IPS-18a (cell line): Measurements from ENCODE around the gene OSBPL1A.

Experiments used
- H3K27ac ChIP-seq: one replicate; pipeline ENCODE4 v1.5.1; 2013; ENCODE audit warnings: low read length
- H3K27me3 ChIP-seq: one replicate; pipeline ENCODE4 v1.6.1; 2013; ENCODE audit warnings: mild to moderate bottlenecking, low read length; ENCODE audit not compliant: control insufficient read depth, insufficient read depth
- H3K36me3 ChIP-seq: one replicate; pipeline ENCODE4 v1.6.1; 2013; ENCODE audit warnings: low read depth, low read length; ENCODE audit not compliant: control insufficient read depth
- H3K4me1 ChIP-seq: one replicate; pipeline ENCODE4 v1.6.1; 2013; ENCODE audit warnings: low read depth, low read length; ENCODE audit not compliant: control insufficient read depth
- H3K4me3 ChIP-seq: one replicate; pipeline ENCODE4 v1.5.1; 2013; ENCODE audit warnings: low read length
- H3K9ac ChIP-seq: one replicate; pipeline ENCODE4 v1.6.1; 2013; ENCODE audit warnings: mild to moderate bottlenecking, low read length, moderate library complexity
- H3K9me3 ChIP-seq: one replicate; pipeline ENCODE4 v1.6.1; 2013; ENCODE audit warnings: low read depth, low read length; ENCODE audit not compliant: control insufficient read depth

Gene OSBPL1A

GRCh38 chr18:24276994-24277393, 120.6 kb downstream of the OSBPL1A start:
- H3K9me3 ChIP-seq = no peaks in the 10 kb centered on the region
- H3K27me3 ChIP-seq = no peaks in the 10 kb centered on the region
- peaks cover 4% of the 10 kb centered on the region for H3K4me1 ChIP-seq
- peaks cover 4% of the 10 kb centered on the region for H3K36me3 ChIP-seq
- H3K9ac ChIP-seq = no peak overlapping the region
- no peak overlapping the region for H3K27ac ChIP-seq
- H3K4me3 ChIP-seq = no peak overlapping the region

GRCh38 chr18:24274837-24275236, 122.8 kb downstream of the OSBPL1A start:
- no peak overlapping the region for H3K9ac ChIP-seq
- no peaks in the 10 kb centered on the region for H3K27me3 ChIP-seq
- H3K27ac ChIP-seq = no peak overlapping the region
- H3K36me3 ChIP-seq = peaks cover 4% of the 10 kb centered on the region
- peaks cover 14% of the 10 kb centered on the region for H3K4me1 ChIP-seq
- H3K4me3 ChIP-seq = no peak overlapping the region
- H3K9me3 ChIP-seq = no peaks in the 10 kb centered on the region

- Histone ChIP-seq H3K9me3 (no peaks in the 10 kb centered on the region), H3K27ac (no peak overlapping the region), H3K36me3 (peaks cover 3% of the 10 kb centered on the region), H3K27me3 (no peaks in the 10 kb centered on the region), H3K9ac (no peak overlapping the region), H3K4me1 (peaks cover 14% of the 10 kb centered on the region), H3K4me3 (no peak overlapping the region)
Measured at GRCh38 chr18:24273596-24273995, 124.0 kb downstream of the OSBPL1A start.

- Histone ChIP-seq H3K9me3 (no peaks in the 10 kb centered on the region), H3K27me3 (no peaks in the 10 kb centered on the region), H3K4me1 (peaks cover 14% of the 10 kb centered on the region), H3K36me3 (no peaks in the 10 kb centered on the region), H3K4me3 (peak overlapping the region; percentile 82), H3K9ac (peak overlapping the region; percentile 61), H3K27ac (no peak overlapping the region)
Measured at GRCh38 chr18:24272229-24272525, 125.4 kb downstream of the OSBPL1A start.

- no peaks in the 10 kb centered on the region for H3K27me3 ChIP-seq
Measured at GRCh38 chr18:24271381-24272228, 126.0 kb downstream of the OSBPL1A start.

GRCh38 chr18:24270937-24271380, 126.7 kb downstream of the OSBPL1A start:
- H3K27ac ChIP-seq = no peak overlapping the region
- peak overlapping the region; percentile 78 for H3K9ac ChIP-seq
- peaks cover 22% of the 10 kb centered on the region for H3K4me1 ChIP-seq
- no peaks in the 10 kb centered on the region for H3K27me3 ChIP-seq
- H3K9me3 ChIP-seq = no peaks in the 10 kb centered on the region
- no peaks in the 10 kb centered on the region for H3K36me3 ChIP-seq
- peak overlapping the region; percentile 85 for H3K4me3 ChIP-seq

More at GRCh38 chr18:24271381-24272228, 126.0 kb downstream of the OSBPL1A start:
- Histone ChIP-seq H3K4me3 (peak overlapping the region; percentile 85), H3K9ac (peak overlapping the region; percentile 78), H3K27ac (no peak overlapping the region), H3K4me1 (peaks cover 15% of the 10 kb centered on the region), H3K36me3 (no peaks in the 10 kb centered on the region), H3K9me3 (no peaks in the 10 kb centered on the region)

DNA sequence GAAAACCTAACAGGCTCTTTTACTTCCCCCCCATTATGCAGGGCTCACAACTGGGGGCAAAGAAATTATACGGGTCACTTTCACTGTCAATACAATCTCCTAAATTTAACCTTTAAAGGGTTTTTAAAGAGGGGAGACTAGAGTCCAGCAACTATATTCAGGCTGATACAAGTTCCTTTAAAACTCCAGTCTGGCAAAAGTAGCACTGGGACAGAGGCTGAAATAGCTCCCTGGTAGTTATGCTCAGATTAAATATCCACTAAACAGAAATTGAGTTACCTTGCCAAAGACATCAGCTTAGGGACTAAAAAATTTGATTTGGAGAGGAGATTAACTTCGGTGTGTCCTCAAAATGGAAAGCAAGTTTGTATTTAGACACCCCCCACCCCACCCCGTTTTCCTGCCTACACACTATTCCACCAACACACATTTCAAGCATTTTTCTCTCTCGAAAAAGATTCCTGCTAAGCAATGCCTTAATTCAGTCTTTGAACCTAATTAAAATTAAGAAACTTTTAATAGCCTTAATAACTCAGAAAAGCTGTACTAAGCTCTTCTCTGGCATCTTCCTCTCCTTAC, 127.2 kb downstream of the OSBPL1A start:
- H3K9ac ChIP-seq = peak overlapping the region; percentile 78
- no peaks in the 10 kb centered on the region for H3K27me3 ChIP-seq
- no peaks in the 10 kb centered on the region for H3K36me3 ChIP-seq
- H3K4me3 ChIP-seq = peak overlapping the region; percentile 85
- H3K9me3 ChIP-seq = no peaks in the 10 kb centered on the region
- no peak overlapping the region for H3K27ac ChIP-seq
- H3K4me1 ChIP-seq = peaks cover 27% of the 10 kb centered on the region

DNA sequence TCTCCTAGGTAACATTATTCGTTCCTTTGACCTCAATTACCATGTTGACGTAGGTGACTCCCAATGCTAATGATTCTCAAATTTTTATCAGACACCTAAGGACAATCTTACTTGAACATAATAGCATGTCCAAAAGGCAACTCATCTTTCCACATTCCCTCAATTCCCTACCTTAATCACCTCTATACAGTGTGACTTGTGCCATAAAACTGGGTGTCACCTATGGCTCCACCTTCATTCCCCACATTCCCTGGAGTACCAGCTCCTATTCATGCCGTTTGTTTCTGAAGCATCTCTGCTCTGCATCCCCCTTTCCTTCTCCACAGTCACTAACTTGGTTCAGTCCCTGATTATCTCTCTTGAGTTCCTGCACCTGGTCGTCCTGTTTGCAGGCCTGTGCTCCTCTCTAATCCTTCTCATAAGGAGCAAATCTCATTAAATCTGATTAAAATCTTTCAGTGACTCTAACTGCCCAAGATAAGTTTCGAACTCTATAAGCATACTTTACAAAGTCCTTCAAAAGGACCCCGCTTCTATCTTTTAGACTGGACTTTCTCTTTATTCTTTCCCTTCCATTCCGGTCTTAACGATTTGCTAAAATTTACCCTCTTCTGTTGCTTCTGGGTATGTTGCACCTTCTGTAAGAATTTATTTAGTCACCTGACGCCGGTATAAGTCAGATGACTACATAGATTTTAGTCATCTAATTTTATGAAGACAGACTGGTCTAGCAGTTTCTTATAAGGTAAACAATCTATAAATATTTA, 128.7 kb downstream of the OSBPL1A start:
- no peak overlapping the region for H3K4me3 ChIP-seq
- H3K9me3 ChIP-seq = no peaks in the 10 kb centered on the region
- H3K27ac ChIP-seq = no peak overlapping the region

GRCh38 chr18:24267878-24268277, 129.7 kb downstream of the OSBPL1A start:
- H3K27ac ChIP-seq = no peak overlapping the region
- no peak overlapping the region for H3K4me3 ChIP-seq
- no peaks in the 10 kb centered on the region for H3K27me3 ChIP-seq
- no peak overlapping the region for H3K9ac ChIP-seq
- no peaks in the 10 kb centered on the region for H3K36me3 ChIP-seq
- H3K9me3 ChIP-seq = no peaks in the 10 kb centered on the region
- H3K4me1 ChIP-seq = peaks cover 29% of the 10 kb centered on the region

More for the DNA sequence above, 128.7 kb downstream of the OSBPL1A start:
- no peak overlapping the region for H3K9ac ChIP-seq
- peaks cover 29% of the 10 kb centered on the region for H3K4me1 ChIP-seq
- H3K27me3 ChIP-seq = no peaks in the 10 kb centered on the region
- no peaks in the 10 kb centered on the region for H3K36me3 ChIP-seq

DNA sequence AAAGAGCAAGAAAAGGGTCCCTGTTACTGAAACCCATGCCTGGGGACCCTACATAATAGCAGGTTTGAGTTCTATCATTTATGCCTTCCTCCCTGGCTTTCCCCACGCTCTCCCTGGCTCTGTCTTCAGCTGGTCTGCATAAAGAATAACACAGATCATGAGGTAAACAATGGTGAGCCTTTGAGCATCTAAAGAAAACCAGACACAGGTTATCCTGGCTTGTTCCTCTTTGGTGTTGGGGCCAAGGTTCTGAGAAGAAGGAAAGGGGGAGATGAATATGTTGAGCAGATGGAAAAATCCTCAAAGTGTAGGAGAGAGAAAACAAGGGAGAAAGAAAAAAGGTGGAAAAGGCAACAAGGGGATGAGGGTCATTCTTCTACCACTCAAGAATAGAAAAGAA, 131.5 kb downstream of the OSBPL1A start:
- Histone ChIP-seq H3K27me3 (no peaks in the 10 kb centered on the region), H3K9ac (no peak overlapping the region), H3K4me1 (peaks cover 24% of the 10 kb centered on the region), H3K9me3 (no peaks in the 10 kb centered on the region), H3K4me3 (no peak overlapping the region), H3K36me3 (no peaks in the 10 kb centered on the region), H3K27ac (no peak overlapping the region)

GRCh38 chr18:24265502-24266064, 132.0 kb downstream of the OSBPL1A start:
- H3K9me3 ChIP-seq = no peaks in the 10 kb centered on the region
- peak overlapping the region; percentile 37 for H3K27ac ChIP-seq
- H3K27me3 ChIP-seq = no peaks in the 10 kb centered on the region
- H3K36me3 ChIP-seq = no peaks in the 10 kb centered on the region
- no peak overlapping the region for H3K4me3 ChIP-seq
- peaks cover 20% of the 10 kb centered on the region for H3K4me1 ChIP-seq
- H3K9ac ChIP-seq = no peak overlapping the region
